Neural crest cell (in vitro differentiated cells): Measurements from ENCODE around the gene IDI2. TPM values are rescaled to one million over a fixed set of nuclear protein-coding genes. Genes with fewer than 3 reads are reported as not detected.
"Not testable (repeated sequence)": the region's sequence is repeated elsewhere in the genome, so short reads cannot be mapped to it uniquely, and the experiment has no call there.

Source experiments
- DNase-seq: peaks from one replicate; pipeline ENCODE4 v3.0.0; 2021; ENCODE audit warnings: low read depth, mixed read lengths, low spot score
- H3K27ac Mint-ChIP-seq: one replicate; pipeline ENCODE4 v1.8.0; 2021; ENCODE audit warnings: mild to moderate bottlenecking, mixed read lengths; ENCODE audit not compliant: unreplicated experiment
- H3K27me3 Mint-ChIP-seq: 2 replicates; pipeline ENCODE4 v1.8.0; 2021; ENCODE audit warnings: low read depth, mild to moderate bottlenecking, mixed read lengths
- H3K36me3 Mint-ChIP-seq: 2 replicates; pipeline ENCODE4 v1.8.0; 2021; ENCODE audit warnings: low read depth, mild to moderate bottlenecking, mixed read lengths
- H3K4me1 Mint-ChIP-seq: 2 replicates; pipeline ENCODE4 v1.8.0; 2021; ENCODE audit warnings: mixed read lengths
- H3K4me3 Mint-ChIP-seq: one replicate; pipeline ENCODE4 v1.8.0; 2021; ENCODE audit warnings: mild to moderate bottlenecking, mixed read lengths
- H3K9me3 Mint-ChIP-seq: 2 replicates; pipeline ENCODE4 v1.8.0; 2021; ENCODE audit warnings: mixed read lengths
- total RNA-seq: library from RNA; stranded (reverse); gene quantifications from 2 replicates; pipeline ENCODE4 v1.2.1, GENCODE V29; 2021
- TF ChIP-seq, protein P1 (sequence below): fragments of 200-600 bp; sonication (generic); conservative IDR thresholded peaks from 2 replicates; pipeline ENCODE4 v1.5.0; 2021; ENCODE audit warnings: antibody characterized with exemption, mild to moderate bottlenecking

Gene IDI2
- total RNA-seq, 1 donor from 2014 or later: not detected

DNA sequence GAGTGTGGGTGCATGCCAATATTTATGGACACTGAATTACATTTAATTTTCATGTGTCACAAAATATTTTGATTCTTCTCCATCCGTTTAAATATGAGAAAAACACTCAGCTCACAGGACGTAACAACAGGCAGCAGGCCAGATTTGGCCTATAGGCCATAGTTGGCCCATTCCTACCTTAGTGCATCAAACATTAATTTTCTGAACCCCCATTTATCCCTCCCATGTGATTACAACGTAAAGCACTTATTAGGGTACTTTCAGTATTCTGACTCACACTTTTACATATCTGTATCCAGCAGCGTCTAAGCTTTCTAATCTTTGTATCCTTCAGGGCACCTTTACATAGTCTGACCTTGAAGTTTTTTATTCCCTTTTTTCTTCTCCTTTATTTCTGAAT lies 19.3 kb upstream of the IDI2 start:
- H3K4me1 Mint-ChIP-seq: peaks cover 57% of the 10 kb centered on the region
- peak overlapping the region; percentile 85 for H3K4me3 Mint-ChIP-seq
- DNase-seq: no peak
- H3K27ac Mint-ChIP-seq: peak overlapping the region; percentile 22
- H3K9me3 Mint-ChIP-seq: no peaks in the 10 kb centered on the region
- TF ChIP-seq, protein P1, sequence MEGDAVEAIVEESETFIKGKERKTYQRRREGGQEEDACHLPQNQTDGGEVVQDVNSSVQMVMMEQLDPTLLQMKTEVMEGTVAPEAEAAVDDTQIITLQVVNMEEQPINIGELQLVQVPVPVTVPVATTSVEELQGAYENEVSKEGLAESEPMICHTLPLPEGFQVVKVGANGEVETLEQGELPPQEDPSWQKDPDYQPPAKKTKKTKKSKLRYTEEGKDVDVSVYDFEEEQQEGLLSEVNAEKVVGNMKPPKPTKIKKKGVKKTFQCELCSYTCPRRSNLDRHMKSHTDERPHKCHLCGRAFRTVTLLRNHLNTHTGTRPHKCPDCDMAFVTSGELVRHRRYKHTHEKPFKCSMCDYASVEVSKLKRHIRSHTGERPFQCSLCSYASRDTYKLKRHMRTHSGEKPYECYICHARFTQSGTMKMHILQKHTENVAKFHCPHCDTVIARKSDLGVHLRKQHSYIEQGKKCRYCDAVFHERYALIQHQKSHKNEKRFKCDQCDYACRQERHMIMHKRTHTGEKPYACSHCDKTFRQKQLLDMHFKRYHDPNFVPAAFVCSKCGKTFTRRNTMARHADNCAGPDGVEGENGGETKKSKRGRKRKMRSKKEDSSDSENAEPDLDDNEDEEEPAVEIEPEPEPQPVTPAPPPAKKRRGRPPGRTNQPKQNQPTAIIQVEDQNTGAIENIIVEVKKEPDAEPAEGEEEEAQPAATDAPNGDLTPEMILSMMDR: no peak
- H3K36me3 Mint-ChIP-seq: peaks cover 23% of the 10 kb centered on the region
- peaks cover 2% of the 10 kb centered on the region for H3K27me3 Mint-ChIP-seq

DNA sequence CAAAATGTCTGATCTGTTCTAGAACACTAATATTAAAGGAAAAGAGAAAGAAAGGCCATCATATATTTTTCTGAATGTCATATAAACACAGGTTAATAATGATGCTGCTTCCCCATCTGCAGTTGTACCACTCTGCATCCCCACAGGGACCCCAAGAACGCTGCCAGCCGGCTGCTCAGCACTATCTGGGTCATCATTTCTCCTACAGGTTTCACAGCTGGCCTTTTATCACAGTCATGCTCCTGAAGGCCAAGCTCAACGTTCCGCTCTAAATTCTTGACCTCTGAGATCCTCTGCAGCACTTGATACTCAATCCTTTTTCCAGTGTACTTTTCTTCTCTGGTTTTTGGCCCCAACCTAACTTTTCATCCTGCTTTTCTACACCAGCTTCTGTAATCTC lies 18.5 kb upstream of the IDI2 start:
- peak overlapping the region; percentile 85 for H3K4me3 Mint-ChIP-seq
- H3K27ac Mint-ChIP-seq: no peak overlapping the region
- peaks cover 23% of the 10 kb centered on the region for H3K36me3 Mint-ChIP-seq
- TF ChIP-seq, protein P1: no peak
- no peak for DNase-seq
- H3K27me3 Mint-ChIP-seq: peaks cover 2% of the 10 kb centered on the region
- H3K9me3 Mint-ChIP-seq: no peaks in the 10 kb centered on the region
- peaks cover 55% of the 10 kb centered on the region for H3K4me1 Mint-ChIP-seq

DNA sequence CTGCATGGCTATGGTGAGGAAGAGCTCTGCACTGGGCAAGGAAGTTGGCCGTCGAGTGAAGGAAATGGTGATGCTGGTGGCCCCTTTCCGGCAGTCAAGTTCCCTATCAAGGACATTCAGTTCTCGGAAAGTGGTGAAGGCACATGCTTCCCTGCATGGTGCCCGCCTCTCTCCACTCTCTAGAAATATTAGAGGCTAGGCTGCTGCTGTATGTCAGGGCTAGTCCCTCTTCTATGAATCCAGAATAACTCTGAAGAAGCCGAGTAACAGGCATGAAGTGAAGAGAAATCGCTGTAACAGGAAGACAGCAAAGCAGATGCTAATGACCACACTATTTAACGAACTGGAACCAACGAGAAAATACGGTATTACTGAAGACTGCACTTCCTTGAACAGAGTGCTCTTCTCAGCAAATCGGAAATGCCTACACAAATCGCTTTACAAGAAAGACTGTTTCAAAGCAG lies 17.9 kb upstream of the IDI2 start:
- Mint-ChIP-seq H3K9me3 (no peaks in the 10 kb centered on the region), H3K4me1 (peaks cover 55% of the 10 kb centered on the region), H3K4me3 (peak overlapping the region; percentile 74), H3K27me3 (no peaks in the 10 kb centered on the region), H3K36me3 (peaks cover 23% of the 10 kb centered on the region), H3K27ac (no peak overlapping the region)
- no peak for DNase-seq
- TF ChIP-seq, protein P1: no peak

DNA sequence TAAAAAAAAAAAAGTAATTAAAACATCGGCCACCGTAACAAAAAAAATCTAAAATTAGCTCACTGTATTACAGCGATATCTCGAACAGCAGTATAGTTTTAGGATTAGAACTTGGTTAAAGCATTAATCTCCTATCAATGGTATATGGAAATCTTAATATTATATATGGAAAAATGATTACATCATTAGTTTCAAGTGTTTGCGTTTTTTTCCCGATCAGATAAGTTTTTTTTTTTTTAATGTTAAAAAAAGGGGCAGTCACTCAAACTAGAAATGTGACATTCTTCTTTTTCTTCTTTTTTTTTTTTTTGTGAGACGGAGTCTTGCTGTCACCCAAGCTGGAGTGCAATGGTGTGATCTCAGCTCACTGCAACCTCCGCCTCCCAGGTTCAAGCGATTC lies 15.9 kb upstream of the IDI2 start:
- TF ChIP-seq, protein P1: no peak
- Mint-ChIP-seq H3K27ac (no peak overlapping the region), H3K36me3 (peaks cover 18% of the 10 kb centered on the region), H3K9me3 (no peaks in the 10 kb centered on the region), H3K4me1 (peaks cover 51% of the 10 kb centered on the region), H3K4me3 (no peak overlapping the region), H3K27me3 (no peaks in the 10 kb centered on the region)
- no peak for DNase-seq

DNA sequence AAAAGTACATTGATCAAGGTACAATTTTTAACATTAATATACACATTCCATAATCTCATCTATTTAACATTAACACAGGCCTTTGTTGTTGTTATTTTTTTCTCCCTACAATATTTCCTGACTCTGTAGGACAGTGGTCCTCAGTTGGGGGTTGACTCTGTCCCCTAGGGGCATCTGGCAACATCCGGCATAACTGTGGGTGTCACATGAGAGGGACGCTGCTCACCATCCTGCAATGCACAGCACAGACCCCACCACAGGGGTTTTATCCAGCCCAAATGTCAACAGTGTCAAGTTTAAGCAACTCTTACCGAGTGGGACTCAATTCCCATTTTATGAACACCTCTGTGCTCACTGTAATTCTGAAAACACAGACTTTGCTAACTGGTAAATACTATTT lies 14.5 kb upstream of the IDI2 start:
- Mint-ChIP-seq H3K36me3 (peaks cover 14% of the 10 kb centered on the region), H3K9me3 (no peaks in the 10 kb centered on the region), H3K4me3 (no peak overlapping the region), H3K27me3 (no peaks in the 10 kb centered on the region), H3K27ac (no peak overlapping the region), H3K4me1 (peaks cover 45% of the 10 kb centered on the region)
- no peak for DNase-seq
- TF ChIP-seq, protein P1: no peak

DNA sequence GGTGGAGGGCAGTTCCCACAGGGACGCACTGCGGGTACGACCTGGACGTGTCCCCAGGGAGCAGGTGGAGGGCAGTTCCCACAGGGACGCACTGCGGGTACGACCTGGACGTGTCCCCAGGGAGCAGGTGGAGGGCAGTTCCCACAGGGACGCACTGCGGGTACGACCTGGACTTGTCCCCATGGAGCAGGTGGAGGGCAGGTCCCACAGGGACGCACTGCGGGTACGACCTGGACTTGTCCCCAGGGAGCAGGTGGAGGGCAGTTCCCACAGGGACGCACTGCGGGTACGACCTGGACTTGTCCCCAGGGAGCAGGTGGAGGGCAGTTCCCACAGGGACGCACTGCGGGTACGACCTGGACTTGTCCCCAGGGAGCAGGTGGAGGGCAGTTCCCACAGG lies 13.1 kb upstream of the IDI2 start:
- not testable (repeated sequence) for H3K27me3 Mint-ChIP-seq, H3K4me3 Mint-ChIP-seq, DNase-seq, H3K9me3 Mint-ChIP-seq, H3K27ac Mint-ChIP-seq
- Mint-ChIP-seq H3K36me3 (peaks cover 14% of the 10 kb centered on the region), H3K4me1 (peaks cover 43% of the 10 kb centered on the region)
